Stimulated activated CD8-positive, alpha-beta memory T cell treated with anti-CD3 and anti-CD28 coated beads, Interleukin-4, amount 100 ng/mL, for 4 hours (primary cell): ENCODE data around the gene AHCY.
"Not testable (repeated sequence)": the region's sequence is repeated elsewhere in the genome, so short reads cannot be mapped to it uniquely, and the experiment has no call there.

Source experiments
- DNase-seq, 2 donors: peaks; one replicate each; pipeline ENCODE4 v3.0.0-alpha.2; 2020; ENCODE audit warnings: low read depth in 2 of 2, low spot score in 1 of 2

Gene AHCY

DNA sequence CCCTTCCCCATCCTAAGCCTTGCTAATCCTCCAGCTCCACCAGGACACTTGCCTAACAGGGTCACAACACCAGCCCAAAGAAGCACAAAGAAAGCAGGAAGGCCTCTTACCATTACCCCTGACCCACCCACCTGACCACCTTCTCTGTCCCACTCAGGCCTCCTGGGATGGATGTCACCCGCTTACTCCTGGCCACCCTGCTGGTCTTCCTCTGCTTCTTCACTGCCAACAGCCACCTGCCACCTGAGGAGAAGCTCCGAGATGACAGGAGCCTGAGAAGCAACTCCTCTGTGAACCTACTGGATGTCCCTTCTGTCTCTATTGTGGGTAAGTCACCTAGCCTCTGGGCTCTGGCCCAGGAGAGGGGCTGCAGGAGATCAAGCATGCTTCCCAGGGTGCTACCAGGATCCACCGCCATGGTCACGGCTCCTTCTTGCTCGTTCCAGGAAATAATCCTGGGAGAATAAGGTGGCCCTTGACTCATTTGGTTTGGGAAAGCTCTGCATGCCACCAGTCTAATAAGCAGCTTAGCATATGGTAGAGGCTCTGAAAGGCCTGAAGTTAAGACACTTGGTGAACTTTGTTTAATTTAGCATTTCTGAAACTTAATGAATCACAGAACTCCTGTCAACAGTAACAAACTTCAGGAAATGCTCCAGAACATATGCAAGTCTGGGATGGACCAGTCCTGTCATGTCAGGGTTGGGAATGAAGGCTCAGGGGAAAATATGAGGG, 42.8 kb downstream of the AHCY start:
- DNase-seq, result no peak

GRCh38 chr20:34256629-34257124, 46.5 kb downstream of the AHCY start:
- no peak for DNase-seq

DNA sequence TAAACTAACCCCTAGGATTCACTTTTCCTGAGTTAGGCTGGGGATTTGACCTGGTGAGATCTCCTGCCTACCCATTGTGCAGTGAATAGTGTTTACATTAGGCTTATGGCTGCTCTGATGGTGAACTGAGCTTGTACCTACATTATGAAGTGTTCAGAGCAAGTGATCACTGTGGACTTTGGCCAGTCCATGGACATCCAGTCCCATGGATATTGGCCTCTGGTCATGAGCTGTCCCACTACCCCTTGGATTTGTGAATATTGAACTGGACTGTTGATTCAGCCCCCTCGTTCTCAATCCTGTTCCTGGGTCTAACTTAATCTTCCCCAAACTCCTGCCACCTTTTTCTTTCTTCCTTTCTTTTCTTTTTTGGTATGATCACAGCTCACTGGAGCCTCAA, 48.2 kb downstream of the AHCY start:
- no peak for DNase-seq

- DNase-seq, result not testable (repeated sequence)
These were observed 50.6 kb downstream of the AHCY start for GRCh38 chr20:34252431-34253086.

DNA sequence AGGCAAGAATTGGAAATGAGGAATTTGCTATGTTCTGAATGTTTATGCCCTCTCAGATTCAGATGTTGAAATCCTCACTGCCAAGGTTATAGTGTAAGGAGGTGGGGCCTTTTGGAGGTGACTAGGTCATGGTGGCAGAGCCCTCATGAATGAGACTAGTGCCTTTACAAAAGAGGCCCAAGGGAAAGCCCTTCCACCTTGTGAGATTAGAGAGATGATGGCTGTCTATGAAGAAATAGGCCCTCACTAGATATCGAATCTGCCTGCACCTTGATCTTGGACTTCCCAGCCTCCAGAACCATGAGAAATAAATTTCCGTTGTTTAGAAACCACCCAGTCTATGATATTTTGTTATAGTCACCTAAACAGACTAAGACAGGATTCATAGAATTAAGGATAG, 51.5 kb downstream of the AHCY start:
- DNase-seq, result no peak

- DNase-seq, result no peak
These were observed 53.1 kb downstream of the AHCY start for GRCh38 chr20:34250005-34250404.

DNA sequence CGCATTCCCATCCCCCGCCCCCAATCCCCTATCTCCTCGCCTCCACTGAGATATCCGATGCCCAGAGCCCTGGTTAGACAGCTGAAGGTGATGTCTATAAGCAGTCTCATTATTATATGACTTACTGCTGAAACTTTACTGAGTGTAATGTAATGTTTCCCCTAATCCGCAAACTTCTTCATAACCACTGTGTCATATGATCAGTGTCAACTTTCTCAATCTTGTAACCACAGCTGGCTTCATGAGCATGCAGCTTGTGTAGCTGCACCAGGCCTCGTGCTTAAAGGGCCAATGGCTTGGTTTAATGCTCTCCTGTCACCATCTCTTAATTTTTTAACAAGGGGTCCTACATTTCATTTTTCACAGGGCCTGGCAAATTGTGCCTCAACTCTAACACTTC, 53.9 kb downstream of the AHCY start:
- DNase-seq, result no peak

GRCh38 chr20:34246126-34246626, 57.0 kb downstream of the AHCY start:
- DNase-seq, result no peak

DNA sequence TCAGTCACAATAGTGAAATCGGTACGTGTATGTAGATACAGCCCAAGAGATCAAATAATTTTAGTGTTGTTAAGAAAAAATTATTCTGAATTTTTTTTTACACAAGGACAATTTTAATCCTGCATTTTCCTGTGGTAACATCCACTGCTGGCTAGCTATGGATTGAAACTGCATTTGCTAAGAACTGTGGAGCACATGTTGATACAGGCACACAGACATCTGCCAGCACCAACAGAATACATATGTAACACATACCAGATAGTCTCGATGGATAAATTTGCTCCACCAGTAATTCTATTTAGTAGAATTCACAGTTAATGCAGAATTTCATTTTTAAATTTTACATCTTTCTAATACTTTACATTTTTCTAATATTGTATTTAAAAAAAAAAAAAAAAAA, 59.8 kb downstream of the AHCY start:
- no peak for DNase-seq

DNA sequence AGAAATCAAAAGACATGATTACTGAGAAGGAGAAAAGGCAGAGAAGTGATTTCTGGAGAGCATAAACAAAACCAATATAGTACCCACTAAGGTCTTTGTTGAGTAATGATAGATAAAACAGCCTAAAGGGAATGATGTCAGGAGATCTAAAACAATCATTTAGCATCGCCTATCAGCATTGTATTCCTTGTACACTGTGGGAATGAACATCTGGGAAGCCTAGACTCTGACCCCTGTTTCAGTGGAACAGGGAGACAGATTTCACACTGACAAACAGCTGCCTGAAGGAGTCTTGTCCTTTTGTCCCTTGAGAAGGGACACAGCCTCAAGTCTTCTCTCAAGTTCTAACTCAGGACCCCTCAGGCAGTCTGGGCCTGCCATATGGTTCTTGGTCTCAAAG, 60.3 kb downstream of the AHCY start:
- DNase-seq, result no peak

- not testable (repeated sequence) for DNase-seq
These were observed 61.1 kb downstream of the AHCY start for GRCh38 chr20:34242015-34242414.

DNA sequence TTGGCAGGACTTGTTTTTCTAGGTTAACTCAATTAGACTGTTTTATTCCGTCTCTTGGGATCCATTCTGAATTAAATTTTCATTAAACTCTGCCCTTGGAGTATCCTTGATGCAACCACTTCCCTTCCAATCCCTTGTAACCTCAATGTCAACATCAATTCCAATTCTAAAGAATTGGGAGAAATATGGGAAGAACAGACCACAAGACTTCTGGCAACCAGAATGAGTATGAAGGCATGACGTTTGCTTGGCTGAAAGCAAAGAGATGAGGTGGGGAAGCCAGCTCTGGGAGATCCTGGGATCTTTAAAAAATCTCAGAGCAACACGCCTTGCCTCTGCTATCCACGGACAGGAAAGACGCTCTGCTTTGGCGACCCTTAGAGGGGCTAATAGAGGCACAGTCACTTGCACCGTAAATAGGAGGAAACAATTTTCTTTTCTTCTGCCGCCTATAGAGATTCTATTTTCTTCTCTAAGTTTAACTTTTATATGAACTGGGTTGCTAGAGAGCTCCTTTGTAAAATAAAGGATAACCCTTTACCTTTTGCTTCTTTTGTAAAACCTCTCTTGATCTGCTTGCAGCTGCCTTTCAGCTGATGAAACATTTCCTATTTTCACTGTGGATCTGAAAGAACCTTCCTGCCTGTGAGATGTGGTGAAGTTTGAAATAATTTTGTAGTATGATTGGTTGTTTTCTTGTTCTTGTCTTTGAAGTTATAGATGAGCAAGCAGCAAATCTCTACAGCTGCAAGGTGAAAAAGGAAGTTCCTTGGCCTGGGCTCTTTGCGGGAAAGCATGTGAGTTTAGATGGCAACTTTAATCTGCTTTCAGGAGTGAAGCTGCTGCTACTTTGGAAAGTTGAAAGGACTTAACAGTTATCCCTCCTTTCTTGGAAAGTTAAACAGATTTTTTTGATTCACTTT, 62.2 kb downstream of the AHCY start, which contains the start of gene ASIP:
ASIP (plus strand) TSS at position 731 of the 923 bp plus-strand sequence. CDS start 18,952 bp downstream, outside the sequence.
- no peak for DNase-seq

- no peak for DNase-seq
These were observed 63.0 kb downstream of the AHCY start for GRCh38 chr20:34240121-34240520.

DNA sequence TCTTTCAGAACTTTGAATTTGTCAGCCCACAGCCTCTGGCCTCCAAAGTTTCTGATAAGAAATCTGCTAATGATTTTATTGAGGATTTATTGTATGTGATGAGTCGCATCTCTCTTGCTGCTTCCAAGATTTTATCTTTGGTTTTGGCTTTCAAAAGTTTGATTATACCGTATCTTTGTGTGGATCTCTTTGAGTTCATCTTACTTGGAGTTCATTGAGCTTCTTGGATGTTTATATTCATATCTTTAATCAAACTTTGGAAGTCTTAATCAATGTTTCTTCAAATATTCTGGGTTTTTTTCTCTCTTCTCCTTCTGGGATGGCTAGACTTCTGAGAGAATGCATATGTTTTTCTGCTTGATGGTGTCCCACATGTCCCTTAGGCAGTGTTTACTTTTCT, 65.2 kb downstream of the AHCY start:
- DNase-seq, result no peak

GRCh38 chr20:34235875-34236274, 67.3 kb downstream of the AHCY start:
- DNase-seq, result no peak

GRCh38 chr20:34233687-34234086, 69.5 kb downstream of the AHCY start:
- DNase-seq, result no peak

GRCh38 chr20:34232494-34233087, 70.6 kb downstream of the AHCY start:
- DNase-seq, result no peak

DNA sequence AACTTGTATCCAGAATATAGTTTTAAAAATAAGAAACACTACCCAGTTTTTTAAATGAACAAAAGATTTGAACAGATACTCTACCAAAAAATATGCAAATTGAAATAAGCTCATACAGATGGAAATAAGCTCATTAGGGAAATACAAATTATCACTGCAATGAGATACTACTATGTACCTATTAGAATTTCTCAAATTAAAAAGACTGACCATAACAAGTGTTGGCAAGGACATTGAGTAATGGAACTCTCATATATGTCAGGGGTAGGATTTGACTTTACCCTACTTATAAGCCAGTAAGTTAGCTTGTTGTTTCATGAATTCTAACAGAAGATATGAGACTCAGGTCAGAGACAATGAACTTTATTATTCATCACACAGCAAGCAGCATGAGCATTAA, 71.5 kb downstream of the AHCY start:
- no peak for DNase-seq
